Nephron progenitor cell (in vitro differentiated cells): Measurements from ENCODE around the gene HIKESHI.

Experiments
- DNase-seq: peaks from one replicate; pipeline ENCODE4 v3.0.0; 2021
- H3K27ac Mint-ChIP-seq: 2 replicates; pipeline ENCODE4 v1.8.0; 2021; ENCODE audit warnings: mild to moderate bottlenecking, moderate library complexity, mixed read lengths
- H3K27me3 Mint-ChIP-seq: 2 replicates; pipeline ENCODE4 v1.8.0; 2021; ENCODE audit warnings: mild to moderate bottlenecking, low read depth, mixed read lengths; ENCODE audit not compliant: poor library complexity
- H3K36me3 Mint-ChIP-seq: 2 replicates; pipeline ENCODE4 v1.8.0; 2021; ENCODE audit warnings: low read depth, mixed read lengths
- H3K4me1 Mint-ChIP-seq: 2 replicates; pipeline ENCODE4 v1.8.0; 2021; ENCODE audit warnings: mixed read lengths
- H3K4me3 Mint-ChIP-seq: 2 replicates; pipeline ENCODE4 v1.8.0; 2021; ENCODE audit warnings: mild to moderate bottlenecking, moderate library complexity, mixed read lengths
- H3K9me3 Mint-ChIP-seq: 2 replicates; pipeline ENCODE4 v1.8.0; 2021; ENCODE audit warnings: mild to moderate bottlenecking, moderate library complexity, mixed read lengths
- CTCF ChIP-seq: fragments of 200-600 bp; sonication (generic); IDR thresholded peaks from 2 replicates; pipeline ENCODE4 v1.5.0; 2021; ENCODE audit warnings: antibody characterized with exemption

Gene HIKESHI

GRCh38 chr11:86274999-86275398 is 27.0 kb upstream of the HIKESHI start:
- Mint-ChIP-seq H3K27ac (no peak overlapping the region), H3K9me3 (no peaks in the 10 kb centered on the region), H3K4me3 (no peak overlapping the region), H3K4me1 (no peaks in the 10 kb centered on the region), H3K36me3 (peaks cover 86% of the 10 kb centered on the region), H3K27me3 (no peaks in the 10 kb centered on the region)
- no peak for DNase-seq
- TF ChIP-seq CTCF: no peak

- H3K27me3 Mint-ChIP-seq: no peaks in the 10 kb centered on the region
- no peaks in the 10 kb centered on the region for H3K9me3 Mint-ChIP-seq
- H3K4me3 Mint-ChIP-seq: no peak overlapping the region
- H3K36me3 Mint-ChIP-seq: peaks cover 86% of the 10 kb centered on the region
- no peaks in the 10 kb centered on the region for H3K4me1 Mint-ChIP-seq
- H3K27ac Mint-ChIP-seq: no peak overlapping the region
- no peak for TF ChIP-seq CTCF
- DNase-seq: no peak
Measured at GRCh38 chr11:86275493-86276370, 26.3 kb upstream of the HIKESHI start.

GRCh38 chr11:86277741-86278140 is 24.3 kb upstream of the HIKESHI start:
- Mint-ChIP-seq H3K36me3 (peaks cover 76% of the 10 kb centered on the region), H3K4me1 (no peaks in the 10 kb centered on the region), H3K27me3 (no peaks in the 10 kb centered on the region), H3K9me3 (no peaks in the 10 kb centered on the region), H3K27ac (no peak overlapping the region), H3K4me3 (no peak overlapping the region)
- TF ChIP-seq CTCF: no peak
- DNase-seq: no peak

GRCh38 chr11:86278226-86278625 is 23.8 kb upstream of the HIKESHI start:
- Mint-ChIP-seq H3K27ac (no peak overlapping the region), H3K36me3 (peaks cover 71% of the 10 kb centered on the region), H3K9me3 (no peaks in the 10 kb centered on the region), H3K4me3 (no peak overlapping the region), H3K4me1 (no peaks in the 10 kb centered on the region), H3K27me3 (no peaks in the 10 kb centered on the region)
- no peak for TF ChIP-seq CTCF
- DNase-seq: no peak

GRCh38 chr11:86279747-86280146 is 22.3 kb upstream of the HIKESHI start:
- H3K36me3 Mint-ChIP-seq: peaks cover 63% of the 10 kb centered on the region
- H3K4me1 Mint-ChIP-seq: no peaks in the 10 kb centered on the region
- H3K4me3 Mint-ChIP-seq: no peak overlapping the region
- no peak for DNase-seq
- H3K27me3 Mint-ChIP-seq: no peaks in the 10 kb centered on the region
- H3K9me3 Mint-ChIP-seq: no peaks in the 10 kb centered on the region
- TF ChIP-seq CTCF: no peak
- no peak overlapping the region for H3K27ac Mint-ChIP-seq

GRCh38 chr11:86287468-86287796 is 14.6 kb upstream of the HIKESHI start:
- DNase-seq: no peak
- Mint-ChIP-seq H3K27ac (peak overlapping the region; percentile 36), H3K36me3 (peaks cover 10% of the 10 kb centered on the region), H3K27me3 (no peaks in the 10 kb centered on the region), H3K4me3 (no peak overlapping the region), H3K9me3 (no peaks in the 10 kb centered on the region), H3K4me1 (peaks cover 8% of the 10 kb centered on the region)
- no peak for TF ChIP-seq CTCF
